Umbilical cord (tissue), 2 donors: Measurements from ENCODE around the gene EEF1B2. TPM values are rescaled to one million over a fixed set of nuclear protein-coding genes. Genes with fewer than 3 reads are reported as not detected.
"Not testable (repeated sequence)": the region's sequence is repeated elsewhere in the genome, so short reads cannot be mapped to it uniquely, and the experiment has no call there.

Experiments
- DNase-seq: peaks from one replicate; pipeline ENCODE4 v3.0.0-alpha.2; 2015; ENCODE audit warnings: low spot score
- total RNA-seq: library from RNA; depleted of rRNA; stranded (reverse); fragments of >200 nt; gene quantifications from one replicate; pipeline ENCODE4 v1.2.3, GENCODE V29; 2014; ENCODE audit warnings: low replicate concordance; ENCODE audit not compliant: insufficient read depth

The EEF1B2 gene
- total RNA-seq, 1 donor from 2014 or later: 508 TPM

DNA sequence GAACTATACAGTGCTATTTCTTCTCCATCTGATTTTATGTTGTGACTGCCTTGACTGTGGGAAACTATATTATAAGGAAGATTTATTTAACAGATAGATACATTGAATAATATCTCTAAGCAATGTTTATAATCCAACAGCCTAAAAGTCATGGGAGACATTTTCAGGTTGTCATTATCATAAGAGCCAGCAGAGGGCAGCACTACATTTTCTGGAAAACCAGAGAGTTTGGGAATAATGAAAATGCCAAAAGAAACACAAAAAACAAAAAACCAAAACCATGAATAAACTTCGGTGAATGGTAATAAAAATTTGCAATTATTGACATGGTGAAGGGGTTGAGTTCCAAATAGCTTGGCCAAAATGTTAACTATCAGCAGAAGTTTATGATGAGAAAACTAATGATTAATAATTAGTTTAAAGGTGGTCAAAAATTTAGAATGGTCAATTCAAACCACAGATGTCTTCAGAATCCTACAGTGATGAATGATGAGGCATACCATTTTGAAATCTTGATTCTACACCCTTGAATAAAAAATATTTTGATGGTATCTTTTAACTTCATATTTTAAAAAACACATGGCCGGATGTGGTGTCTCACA, 4.7 kb downstream of the EEF1B2 start:
- peak; percentile 54 for DNase-seq

DNA sequence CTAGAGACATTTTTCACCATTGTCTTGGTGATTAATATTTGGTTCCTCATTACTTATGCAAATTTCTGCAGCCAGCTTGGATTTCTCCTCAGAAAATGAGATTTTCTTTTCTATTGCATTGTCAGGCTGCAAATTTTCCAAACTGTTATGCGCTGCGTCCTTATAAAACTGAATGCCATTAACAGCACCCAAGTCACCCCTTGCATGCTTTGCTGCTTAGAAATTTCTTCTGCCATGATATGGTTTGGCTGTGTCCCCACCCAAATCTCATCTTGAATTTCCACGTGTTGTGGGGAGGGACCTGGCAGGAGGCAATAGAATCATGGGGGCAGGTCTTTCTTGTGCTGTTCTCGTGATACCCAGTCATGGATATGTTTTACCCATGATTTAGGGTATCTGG, 8.5 kb downstream of the EEF1B2 start:
- DNase-seq: not testable (repeated sequence)

- DNase-seq: not testable (repeated sequence)
Observed at GRCh38 chr2:206171624-206172397, 12.1 kb downstream of the EEF1B2 start.

DNA sequence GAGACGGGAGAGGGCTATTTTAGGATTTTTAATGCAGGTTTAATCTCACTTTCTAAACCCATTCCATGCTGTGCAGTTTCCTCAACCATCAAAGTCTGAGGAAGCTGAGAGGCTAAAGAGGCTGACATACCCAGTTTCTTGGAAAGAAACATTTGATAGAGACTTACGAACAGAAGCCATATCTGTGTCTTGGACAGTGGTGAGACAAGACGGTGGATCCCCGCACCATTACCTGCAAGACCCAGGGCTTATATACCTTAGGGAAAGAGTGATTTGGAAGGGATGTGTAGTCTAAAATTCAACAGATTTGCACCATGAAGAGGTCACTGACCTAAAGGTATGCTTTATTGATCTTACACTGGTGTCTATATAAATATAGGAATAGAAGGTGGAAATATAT, 13.5 kb downstream of the EEF1B2 start:
- DNase-seq: no peak

- DNase-seq: no peak
Observed at GRCh38 chr2:206176121-206176520, 16.4 kb downstream of the EEF1B2 start.

DNA sequence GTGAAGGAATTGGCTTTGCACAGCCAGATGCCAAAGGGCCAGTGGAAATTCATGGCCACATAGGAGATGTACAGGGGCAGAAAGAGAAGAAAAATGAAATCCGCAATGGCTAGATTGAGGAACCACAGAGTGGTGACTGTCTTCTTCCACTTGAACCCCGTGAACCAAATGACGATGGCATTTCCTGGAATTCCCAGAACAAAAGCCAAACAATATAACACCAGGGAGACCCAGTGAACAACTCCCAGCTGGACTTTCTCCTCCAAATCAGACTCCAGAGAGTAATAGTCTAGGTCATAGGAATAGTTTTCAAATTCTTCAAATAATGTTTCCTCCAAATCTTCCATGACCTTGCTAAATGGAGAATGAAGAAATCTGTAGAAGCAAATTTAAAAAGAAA, 17.2 kb downstream of the EEF1B2 start:
- DNase-seq: no peak

DNA sequence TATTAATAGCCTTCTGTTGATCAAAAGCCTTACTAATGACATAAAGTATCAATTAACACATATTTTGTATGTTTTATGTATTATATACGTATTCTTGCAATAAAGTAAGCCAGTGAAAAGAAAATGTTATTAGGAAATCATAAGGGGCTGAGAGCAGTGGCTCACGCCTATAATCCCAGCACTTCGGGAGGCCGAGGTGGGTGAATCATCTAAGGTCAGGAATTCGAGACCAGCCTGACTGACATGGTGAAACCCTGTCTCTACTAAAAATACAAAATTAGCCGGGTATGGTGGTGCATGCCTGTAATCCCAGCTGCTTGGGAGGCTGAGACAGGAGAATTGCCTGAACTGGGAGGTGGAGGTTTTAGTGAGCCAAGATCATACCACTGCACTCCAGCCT, 21.8 kb downstream of the EEF1B2 start:
- DNase-seq: not testable (repeated sequence)

GRCh38 chr2:206189691-206190090, 30.0 kb downstream of the EEF1B2 start:
- DNase-seq: no peak

DNA sequence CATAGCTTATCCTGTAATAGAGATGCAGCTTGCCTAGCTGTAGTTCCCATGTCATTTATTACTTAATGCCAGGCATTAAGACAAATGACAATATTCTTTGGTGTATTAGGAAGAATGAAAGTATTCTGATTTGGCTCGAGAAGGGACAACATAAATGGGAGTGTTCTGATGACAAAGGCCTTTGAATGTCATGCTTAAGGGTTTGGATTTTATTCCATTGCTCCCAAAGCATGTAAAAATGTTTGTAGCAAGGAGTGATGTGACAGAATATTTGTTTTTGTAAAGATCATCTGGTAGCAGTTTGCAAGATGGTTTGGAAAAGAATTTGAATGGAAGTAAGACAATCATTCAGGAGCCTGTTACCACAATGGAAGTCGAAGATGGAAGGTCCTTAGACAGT, 30.4 kb downstream of the EEF1B2 start:
- no peak for DNase-seq

DNA sequence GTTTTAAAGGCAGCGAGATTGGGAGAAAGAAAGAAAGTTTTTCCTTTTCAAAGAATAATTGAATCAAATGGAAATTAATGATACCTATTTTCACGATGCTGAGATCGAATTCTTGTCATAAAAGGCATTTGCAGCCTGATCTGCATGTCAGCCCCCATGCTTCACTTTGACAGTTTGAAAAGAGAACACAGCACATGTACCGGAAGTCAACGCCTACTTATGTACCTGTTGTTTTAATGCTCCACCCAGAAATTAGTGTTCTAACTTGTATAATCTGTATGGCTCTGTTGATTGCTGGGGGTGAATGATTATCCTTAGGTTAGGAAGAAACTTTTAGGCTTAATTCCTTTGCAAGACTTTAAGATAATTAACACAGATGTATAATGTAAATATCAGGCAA, 31.0 kb downstream of the EEF1B2 start:
- DNase-seq: no peak

GRCh38 chr2:206192157-206192556, 32.5 kb downstream of the EEF1B2 start:
- no peak for DNase-seq

- DNase-seq: no peak
Observed at GRCh38 chr2:206193671-206194357, 34.1 kb downstream of the EEF1B2 start.

GRCh38 chr2:206198677-206199076, 39.0 kb downstream of the EEF1B2 start:
- DNase-seq: peak; percentile 71

GRCh38 chr2:206201075-206201848, 41.6 kb downstream of the EEF1B2 start:
- no peak for DNase-seq

GRCh38 chr2:206202446-206202845, 42.8 kb downstream of the EEF1B2 start:
- no peak for DNase-seq

- DNase-seq: no peak
Observed at GRCh38 chr2:206203331-206203730, 43.6 kb downstream of the EEF1B2 start.

DNA sequence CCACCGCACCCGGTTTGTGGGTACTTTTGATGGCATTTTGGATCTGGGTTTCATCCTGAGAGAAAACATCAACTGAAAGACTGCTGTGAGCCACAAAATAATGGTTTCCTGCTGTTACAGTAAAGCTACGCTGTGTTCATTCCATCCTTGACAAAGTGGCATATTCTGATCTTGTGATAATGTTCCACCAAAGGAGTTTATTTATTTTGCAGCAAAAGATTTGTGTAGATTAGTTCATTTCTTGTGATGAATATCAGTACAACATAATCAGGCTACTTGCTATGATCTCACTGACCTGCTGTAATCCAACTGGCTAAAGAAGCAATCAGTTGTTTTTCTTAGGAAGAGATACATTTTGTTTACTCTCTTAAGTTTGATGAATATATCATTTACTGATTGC, 45.0 kb downstream of the EEF1B2 start:
- DNase-seq: no peak

DNA sequence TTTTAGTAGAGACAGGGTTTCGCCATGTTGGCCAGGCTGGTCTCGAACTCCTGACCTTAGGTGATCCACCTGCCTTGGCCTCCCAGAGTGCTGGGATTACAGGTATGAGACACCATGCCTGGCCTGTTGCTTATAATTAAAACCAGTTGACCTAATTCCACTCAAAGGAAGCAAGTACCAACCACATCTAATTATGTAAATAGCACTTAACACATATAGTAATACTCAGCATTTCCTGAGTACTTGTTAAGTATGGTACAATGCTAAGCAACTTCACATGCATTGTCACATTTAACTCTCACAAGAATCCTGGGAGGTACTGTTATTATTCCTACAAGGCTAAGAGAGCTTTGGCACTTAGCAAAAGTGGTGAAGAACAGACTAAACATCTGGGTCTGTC, 47.6 kb downstream of the EEF1B2 start:
- not testable (repeated sequence) for DNase-seq

DNA sequence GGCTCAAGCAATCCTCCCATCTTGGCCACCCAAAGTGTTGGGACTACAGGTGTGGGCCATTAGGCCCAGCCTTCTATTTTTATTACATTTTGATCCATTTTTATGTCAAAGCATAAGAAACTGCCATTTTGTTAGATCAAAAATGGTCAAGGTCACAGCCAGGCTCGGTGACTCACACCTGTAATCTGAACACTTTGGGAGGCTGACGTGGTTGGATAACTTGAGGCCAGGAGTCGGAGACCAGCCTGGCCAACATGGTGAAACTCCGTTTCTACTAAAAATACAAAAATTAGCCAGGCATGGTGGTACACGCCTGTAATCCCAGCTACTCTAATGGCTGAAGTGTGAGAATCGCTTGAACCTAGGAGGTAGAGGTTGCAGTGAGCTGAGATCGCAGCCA, 49.2 kb downstream of the EEF1B2 start:
- no peak for DNase-seq

DNA sequence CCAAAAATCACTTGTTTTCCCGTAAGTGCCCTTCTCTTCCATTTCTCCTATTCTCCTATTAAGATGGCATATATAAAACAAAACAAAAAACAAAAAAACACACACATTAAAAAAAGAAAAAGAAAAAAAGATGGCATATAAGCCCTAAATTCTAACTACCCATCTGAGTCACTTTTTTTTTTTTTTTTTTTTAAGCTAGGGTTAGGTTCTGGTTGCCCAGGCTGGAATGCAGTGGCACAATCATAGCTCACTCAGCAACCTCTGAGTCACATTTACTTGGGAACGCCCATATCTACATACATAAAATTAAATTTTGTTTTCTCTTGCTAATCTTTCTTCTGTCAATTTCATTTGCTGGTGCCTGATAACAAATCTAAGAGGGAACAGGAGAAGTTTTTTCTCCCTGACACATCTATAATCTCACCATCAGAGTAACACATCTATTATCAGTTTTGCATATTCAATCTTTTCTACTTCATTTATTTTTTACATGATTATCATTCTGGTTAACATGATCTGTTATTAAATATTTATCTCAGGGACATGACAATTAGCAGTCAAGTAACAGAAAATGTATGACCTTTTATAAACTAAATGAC, 52.1 kb downstream of the EEF1B2 start:
- DNase-seq: no peak
